Measurements from ENCODE around the gene SPATS2L. TPM values are rescaled to one million over a fixed set of nuclear protein-coding genes. Genes with fewer than 3 reads are reported as not detected.

SPATS2L gene
- total RNA-seq, 2 donors from 2014 or later = 77.4 to 88.7 TPM

DNA sequence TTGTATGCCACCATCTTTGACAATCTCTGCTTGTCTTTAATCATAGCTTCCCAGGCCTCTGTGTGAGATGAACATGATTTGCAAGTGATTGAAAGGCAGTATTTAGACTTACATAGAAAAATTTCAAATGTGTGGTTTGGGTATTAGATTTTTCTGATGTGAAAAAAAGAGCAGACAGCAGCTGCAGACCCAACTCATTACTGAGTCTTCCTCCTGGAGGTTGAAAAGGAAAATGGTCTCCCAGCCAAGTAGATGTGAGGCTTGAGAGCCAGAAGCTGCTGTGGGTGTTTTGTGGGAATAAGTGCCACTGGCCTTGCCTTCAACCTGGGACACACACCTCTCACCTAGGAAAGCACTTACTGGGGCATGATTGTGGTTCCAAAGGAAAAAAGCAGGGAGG lies 110.9 kb downstream of the SPATS2L start:
- Histone ChIP-seq H3K36me3 (peaks cover 0 to 7% of the 10 kb centered on the region in 2 donors), H3K4me3 (no peak overlapping the region), H3K4me1 (replicated peaks) (no peaks in the 10 kb centered on the region), H3K27me3 (replicated peaks; ENCODE audit: insufficient read depth) (no peaks in the 10 kb centered on the region), H3K9me3 (no peaks in the 10 kb centered on the region), H3K27ac (no peak overlapping the region)
- intact Hi-C loops (cut with DNase I) = no loop called here
- TF ChIP-seq POLR2AphosphoS5 (IDR thresholded peaks at IDR 0.05) (no peak), POLR2A (IDR thresholded peaks at IDR 0.05) (no peak)
- TF ChIP-seq, protein P1, sequence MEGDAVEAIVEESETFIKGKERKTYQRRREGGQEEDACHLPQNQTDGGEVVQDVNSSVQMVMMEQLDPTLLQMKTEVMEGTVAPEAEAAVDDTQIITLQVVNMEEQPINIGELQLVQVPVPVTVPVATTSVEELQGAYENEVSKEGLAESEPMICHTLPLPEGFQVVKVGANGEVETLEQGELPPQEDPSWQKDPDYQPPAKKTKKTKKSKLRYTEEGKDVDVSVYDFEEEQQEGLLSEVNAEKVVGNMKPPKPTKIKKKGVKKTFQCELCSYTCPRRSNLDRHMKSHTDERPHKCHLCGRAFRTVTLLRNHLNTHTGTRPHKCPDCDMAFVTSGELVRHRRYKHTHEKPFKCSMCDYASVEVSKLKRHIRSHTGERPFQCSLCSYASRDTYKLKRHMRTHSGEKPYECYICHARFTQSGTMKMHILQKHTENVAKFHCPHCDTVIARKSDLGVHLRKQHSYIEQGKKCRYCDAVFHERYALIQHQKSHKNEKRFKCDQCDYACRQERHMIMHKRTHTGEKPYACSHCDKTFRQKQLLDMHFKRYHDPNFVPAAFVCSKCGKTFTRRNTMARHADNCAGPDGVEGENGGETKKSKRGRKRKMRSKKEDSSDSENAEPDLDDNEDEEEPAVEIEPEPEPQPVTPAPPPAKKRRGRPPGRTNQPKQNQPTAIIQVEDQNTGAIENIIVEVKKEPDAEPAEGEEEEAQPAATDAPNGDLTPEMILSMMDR (IDR thresholded peaks at IDR 0.05) = no peak
- DNase-seq (ENCODE audit: low spot score) = no peak

DNA sequence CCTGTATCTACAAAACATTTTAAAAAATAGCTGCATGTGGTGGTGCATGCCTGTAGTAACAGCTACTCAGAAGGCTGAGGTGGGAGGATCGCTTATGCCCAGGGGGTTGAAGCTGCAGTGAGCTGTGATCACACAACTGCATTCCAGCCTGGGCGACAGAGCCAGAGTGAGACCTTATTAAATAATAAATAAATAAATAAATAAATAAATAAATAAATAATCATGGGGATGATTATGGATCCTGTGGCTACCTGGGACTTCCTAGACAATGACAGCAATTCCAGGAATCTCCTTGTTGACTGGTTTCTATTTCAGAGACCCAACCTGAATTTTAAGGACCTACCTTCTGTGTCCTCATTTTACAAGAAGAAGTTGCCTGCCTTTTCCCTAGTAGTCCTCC lies 111.9 kb downstream of the SPATS2L start:
- Histone ChIP-seq H3K27me3 (replicated peaks; ENCODE audit: insufficient read depth) (no peaks in the 10 kb centered on the region), H3K27ac (no peak overlapping the region), H3K36me3 (peaks cover 0 to 7% of the 10 kb centered on the region in 2 donors), H3K9me3 (no peaks in the 10 kb centered on the region), H3K4me1 (replicated peaks) (no peaks in the 10 kb centered on the region), H3K4me3 (no peak overlapping the region)
- TF ChIP-seq, protein P1 (IDR thresholded peaks at IDR 0.05) = no peak
- no peak for TF ChIP-seq POLR2A (IDR thresholded peaks at IDR 0.05)
- DNase-seq (ENCODE audit: low spot score) = no peak
- 93% methylated on average over 2 of the region's 2 CpGs for WGBS
- intact Hi-C loops (cut with DNase I) = no loop called here

DNA sequence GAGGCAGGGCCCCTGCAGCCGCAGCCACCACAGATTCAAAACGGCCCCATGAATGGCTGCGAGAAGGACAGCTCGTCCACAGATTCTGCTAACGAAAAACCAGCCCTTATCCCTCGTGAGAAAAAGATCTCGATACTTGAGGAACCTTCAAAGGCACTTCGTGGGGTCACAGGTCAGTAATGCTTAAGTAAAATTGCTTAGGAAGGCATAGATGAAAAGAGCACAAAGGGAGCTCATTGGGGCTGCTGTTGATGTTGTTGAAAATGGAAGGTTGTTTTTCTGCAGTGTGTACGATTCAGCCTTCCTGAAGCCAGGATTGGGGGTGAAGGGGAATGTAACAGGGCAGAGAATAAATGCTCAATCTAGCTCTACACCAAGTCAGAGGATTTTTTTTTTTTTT lies 112.8 kb downstream of the SPATS2L start:
- DNase-seq (ENCODE audit: low spot score) = no peak
- WGBS = 80% methylated on average over 9 of the region's 9 CpGs
- Histone ChIP-seq H3K27me3 (replicated peaks; ENCODE audit: insufficient read depth) (no peaks in the 10 kb centered on the region), H3K4me1 (replicated peaks) (no peaks in the 10 kb centered on the region), H3K27ac (no peak overlapping the region), H3K9me3 (no peaks in the 10 kb centered on the region), H3K4me3 (no peak overlapping the region), H3K36me3 (peaks cover 0 to 7% of the 10 kb centered on the region in 2 donors)
- TF ChIP-seq, protein P1 (IDR thresholded peaks at IDR 0.05) = no peak
- TF ChIP-seq POLR2AphosphoS5 (IDR thresholded peaks at IDR 0.05) = no peak
- intact Hi-C loops (cut with DNase I) = no loop called here

DNA sequence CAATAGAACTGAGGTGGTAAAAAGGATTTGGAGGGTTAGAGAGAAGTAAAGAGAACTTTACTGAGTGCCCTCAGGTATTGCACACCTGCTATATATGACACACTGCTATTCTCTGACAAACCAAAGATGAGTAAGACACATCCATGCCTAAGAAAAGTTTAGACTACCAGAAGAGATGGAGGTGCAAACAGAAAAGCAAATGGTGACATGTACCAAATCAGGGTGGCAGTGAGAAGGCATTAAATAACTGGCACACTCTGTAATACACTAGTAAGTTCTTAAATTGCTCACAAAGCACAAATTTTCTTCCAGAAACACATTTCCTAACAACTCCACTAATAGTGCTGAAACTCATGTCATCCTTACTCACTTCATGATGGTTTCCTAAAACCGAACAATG lies 114.8 kb downstream of the SPATS2L start:
- intact Hi-C loops (cut with DNase I) = no loop called here
- Histone ChIP-seq H3K36me3 (peaks cover 0 to 7% of the 10 kb centered on the region in 2 donors), H3K27me3 (replicated peaks; ENCODE audit: insufficient read depth) (no peaks in the 10 kb centered on the region), H3K9me3 (no peaks in the 10 kb centered on the region), H3K4me3 (no peak overlapping the region), H3K27ac (no peak overlapping the region), H3K4me1 (replicated peaks) (no peaks in the 10 kb centered on the region)
- 100% methylated on average over 1 of the region's 1 CpG for WGBS
- no peak for DNase-seq (ENCODE audit: low spot score)
- no peak for TF ChIP-seq POLR2A (IDR thresholded peaks at IDR 0.05)
- TF ChIP-seq, protein P1 (IDR thresholded peaks at IDR 0.05) = no peak
- TF ChIP-seq POLR2AphosphoS5 (IDR thresholded peaks at IDR 0.05) = no peak

DNA sequence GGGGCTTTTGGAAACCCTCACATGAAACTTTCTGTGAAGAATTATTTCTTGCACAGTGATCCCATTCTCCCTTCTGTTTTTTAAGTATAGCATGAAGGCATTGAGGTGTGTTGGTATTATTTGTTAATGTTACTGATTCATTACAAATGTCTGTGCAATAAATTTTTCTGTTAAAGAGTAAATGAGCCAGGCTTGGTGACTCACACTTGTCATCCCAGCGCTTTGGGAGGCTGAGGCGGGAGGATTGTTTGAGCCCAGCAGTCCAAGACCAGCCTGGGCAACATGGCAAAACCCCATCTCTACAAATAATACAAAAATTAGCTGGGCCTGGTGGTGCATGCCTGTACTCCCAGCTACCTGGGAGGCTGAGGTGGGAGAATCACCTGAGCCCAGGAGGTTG lies 115.6 kb downstream of the SPATS2L start:
- 100% methylated on average over 2 of the region's 2 CpGs for WGBS
- H3K27ac ChIP-seq = no peak overlapping the region
- no peaks in the 10 kb centered on the region for H3K27me3 ChIP-seq (replicated peaks; ENCODE audit: insufficient read depth)
- no peak for TF ChIP-seq POLR2AphosphoS5 (IDR thresholded peaks at IDR 0.05)
- TF ChIP-seq POLR2A (IDR thresholded peaks at IDR 0.05) = no peak
- TF ChIP-seq, protein P1 (IDR thresholded peaks at IDR 0.05) = no peak
- H3K4me1 ChIP-seq (replicated peaks) = no peaks in the 10 kb centered on the region
- intact Hi-C loops (cut with DNase I) = no loop called here
- H3K4me3 ChIP-seq = no peak overlapping the region
- peaks cover 0 to 7% of the 10 kb centered on the region in 2 donors for H3K36me3 ChIP-seq
- H3K9me3 ChIP-seq = no peaks in the 10 kb centered on the region
- DNase-seq (ENCODE audit: low spot score) = no peak

All from prostate gland (tissue), 2 donors.